Measurements from ENCODE around the gene TAS2R43. TPM values are rescaled to one million over a fixed set of nuclear protein-coding genes. Genes with fewer than 3 reads are reported as not detected.
"Not testable (repeated sequence)": the region's sequence is repeated elsewhere in the genome, so short reads cannot be mapped to it uniquely, and the experiment has no call there.

The TAS2R43 gene
- total and polyA plus RNA-seq, 2 experiments from 2014 or later: 0.69 to 2.6 TPM

- TF ChIP-seq EZH2phosphoT487 (IDR thresholded peaks at IDR 0.05; ENCODE audit: low read depth, severe bottlenecking, unreplicated experiment) (no peak), EZH2 (IDR thresholded peaks at IDR 0.05; ENCODE audit: borderline replicate concordance) (no peak), CTCF (IDR thresholded peaks at IDR 0.05; ENCODE audit: poor library complexity) (no peak)
- no peaks in the 10 kb centered on the region for H3K36me3 ChIP-seq (replicated peaks; ENCODE audit: insufficient read depth, low read depth)
- no peak overlapping the region for H3K4me2 ChIP-seq
- peaks cover 22% of the 10 kb centered on the region for H3K79me2 ChIP-seq
- H3K27me3 ChIP-seq: no peaks in the 10 kb centered on the region
- no peak overlapping the region for H2AFZ ChIP-seq
- no peak overlapping the region for H3K27ac ChIP-seq
- H3K9me2 ChIP-seq (replicated peaks; ENCODE audit: insufficient read depth): no peaks in the 10 kb centered on the region
- no peak overlapping the region for H3K4me3 ChIP-seq
- H4K20me1 ChIP-seq (ENCODE audit: insufficient read depth, poor library complexity, severe bottlenecking): no peaks in the 10 kb centered on the region
- DNase-seq (ENCODE audit: low spot score): no peak
- H3K9me3 ChIP-seq (ENCODE audit: low read depth): no peaks in the 10 kb centered on the region
- H3K4me1 ChIP-seq (ENCODE audit: insufficient read depth): no peaks in the 10 kb centered on the region
Observed at GRCh38 chr12:11059784-11060183, 32.3 kb downstream of the TAS2R43 start.

GRCh38 chr12:11059041-11059440, 33.1 kb downstream of the TAS2R43 start:
- H3K9me2 ChIP-seq (replicated peaks; ENCODE audit: insufficient read depth): no peaks in the 10 kb centered on the region
- no peaks in the 10 kb centered on the region for H3K4me1 ChIP-seq (ENCODE audit: insufficient read depth)
- H3K36me3 ChIP-seq (replicated peaks; ENCODE audit: insufficient read depth, low read depth): no peaks in the 10 kb centered on the region
- H3K27ac ChIP-seq: no peak overlapping the region
- H2AFZ ChIP-seq: no peak overlapping the region
- peaks cover 18% of the 10 kb centered on the region for H3K79me2 ChIP-seq
- no peaks in the 10 kb centered on the region for H3K27me3 ChIP-seq
- 90% methylated on average over 3 of the region's 3 CpGs for WGBS (ENCODE audit: low lambda C conversion rate, missing lambda C conversion rate)
- H3K9me3 ChIP-seq (ENCODE audit: low read depth): no peaks in the 10 kb centered on the region
- no peaks in the 10 kb centered on the region for H4K20me1 ChIP-seq (ENCODE audit: insufficient read depth, poor library complexity, severe bottlenecking)
- no peak for DNase-seq (ENCODE audit: low spot score)
- H3K4me3 ChIP-seq: no peak overlapping the region
- TF ChIP-seq CTCF (IDR thresholded peaks at IDR 0.05; ENCODE audit: poor library complexity): no peak
- TF ChIP-seq EZH2 (IDR thresholded peaks at IDR 0.05; ENCODE audit: borderline replicate concordance): no peak
- no peak for TF ChIP-seq EZH2phosphoT487 (IDR thresholded peaks at IDR 0.05; ENCODE audit: low read depth, severe bottlenecking, unreplicated experiment)
- no peak overlapping the region for H3K4me2 ChIP-seq

- Histone ChIP-seq H4K20me1 (ENCODE audit: insufficient read depth, poor library complexity, severe bottlenecking) (no peaks in the 10 kb centered on the region), H3K4me2 (no peak overlapping the region), H2AFZ (no peak overlapping the region), H3K27me3 (no peaks in the 10 kb centered on the region), H3K27ac (no peak overlapping the region), H3K9me3 (ENCODE audit: low read depth) (peaks cover 4% of the 10 kb centered on the region), H3K4me1 (ENCODE audit: insufficient read depth) (no peaks in the 10 kb centered on the region), H3K79me2 (peaks cover 21% of the 10 kb centered on the region), H3K9me2 (replicated peaks; ENCODE audit: insufficient read depth) (no peaks in the 10 kb centered on the region), H3K36me3 (replicated peaks; ENCODE audit: insufficient read depth, low read depth) (no peaks in the 10 kb centered on the region), H3K4me3 (no peak overlapping the region)
- no peak for TF ChIP-seq EZH2phosphoT487 (IDR thresholded peaks at IDR 0.05; ENCODE audit: low read depth, severe bottlenecking, unreplicated experiment)
- no peak for TF ChIP-seq CTCF (IDR thresholded peaks at IDR 0.05; ENCODE audit: poor library complexity)
- no peak for TF ChIP-seq EZH2 (IDR thresholded peaks at IDR 0.05; ENCODE audit: borderline replicate concordance)
- whole genome bisulfite sequencing (ENCODE audit: low lambda C conversion rate, missing lambda C conversion rate): 100% methylated on average over 2 of the region's 2 CpGs
- no peak for DNase-seq (ENCODE audit: low spot score)
Observed at GRCh38 chr12:11055306-11055705, 36.8 kb downstream of the TAS2R43 start.

- H3K27ac ChIP-seq; DNase-seq (ENCODE audit: low spot score); H3K4me2 ChIP-seq; H3K4me3 ChIP-seq; H4K20me1 ChIP-seq (ENCODE audit: insufficient read depth, poor library complexity, severe bottlenecking); H3K9me2 ChIP-seq (replicated peaks; ENCODE audit: insufficient read depth); H3K36me3 ChIP-seq (replicated peaks; ENCODE audit: insufficient read depth, low read depth); H2AFZ ChIP-seq; H3K27me3 ChIP-seq; H3K9me3 ChIP-seq (ENCODE audit: low read depth); H3K4me1 ChIP-seq (ENCODE audit: insufficient read depth): not testable (repeated sequence)
- peaks cover 14% of the 10 kb centered on the region for H3K79me2 ChIP-seq
- 99% methylated on average over 7 of the region's 7 CpGs for WGBS (ENCODE audit: low lambda C conversion rate, missing lambda C conversion rate)
Observed at GRCh38 chr12:11049806-11050531, 42.1 kb downstream of the TAS2R43 start.

- not testable (repeated sequence) for H3K36me3 ChIP-seq (replicated peaks; ENCODE audit: insufficient read depth, low read depth)
- whole genome bisulfite sequencing (ENCODE audit: low lambda C conversion rate, missing lambda C conversion rate): 66% methylated on average over 2 of the region's 2 CpGs
Observed at GRCh38 chr12:11041366-11041765, 50.7 kb downstream of the TAS2R43 start.

More at GRCh38 chr12:11041366-11041765, 50.7 kb downstream of the TAS2R43 start:
- not testable (repeated sequence) for H3K4me1 ChIP-seq (ENCODE audit: insufficient read depth); H4K20me1 ChIP-seq (ENCODE audit: insufficient read depth, poor library complexity, severe bottlenecking); DNase-seq (ENCODE audit: low spot score); H3K27me3 ChIP-seq; H3K9me3 ChIP-seq (ENCODE audit: low read depth); H2AFZ ChIP-seq; H3K4me2 ChIP-seq; H3K27ac ChIP-seq; H3K9me2 ChIP-seq (replicated peaks; ENCODE audit: insufficient read depth); H3K4me3 ChIP-seq
- H3K79me2 ChIP-seq: peaks cover 23% of the 10 kb centered on the region

All from hepatocyte (in vitro differentiated cells).